ENCODE measurements around the gene FOXP1. TPM values are rescaled to one million over a fixed set of nuclear protein-coding genes. Genes with fewer than 3 reads are reported as not detected.

FOXP1 gene
- polyA plus RNA-seq, 1 donor from 2014 or later: 5.6 TPM

- H3K9me3 ChIP-seq (ENCODE audit: low read length): no peaks in the 10 kb centered on the region
- no peak overlapping the region for H3K27ac ChIP-seq (ENCODE audit: low read length)
- H3K9ac ChIP-seq (ENCODE audit: low read length): no peak overlapping the region
- no peaks in the 10 kb centered on the region for H3K9me2 ChIP-seq (ENCODE audit: insufficient read depth, low read length)
- no peaks in the 10 kb centered on the region for H3K79me2 ChIP-seq (replicated peaks; ENCODE audit: insufficient read depth, low read length)
- no peaks in the 10 kb centered on the region for H3K36me3 ChIP-seq (ENCODE audit: insufficient read depth, low read length)
- no peaks in the 10 kb centered on the region for H3F3A ChIP-seq (ENCODE audit: insufficient read depth, low read length, poor library complexity, severe bottlenecking)
- H3K27me3 ChIP-seq (ENCODE audit: insufficient read depth, low read depth, low read length): no peaks in the 10 kb centered on the region
- no peak overlapping the region for H3K4me3 ChIP-seq (ENCODE audit: low read length)
- no peak for TF ChIP-seq RAD21 (conservative IDR thresholded peaks at IDR 0.05)
- TF ChIP-seq EZH2 (IDR thresholded peaks at IDR 0.05; ENCODE audit: borderline replicate concordance, insufficient read depth, low read length, poor library complexity, severe bottlenecking): no peak
- no peak for TF ChIP-seq EP300 (conservative IDR thresholded peaks at IDR 0.05; ENCODE audit: poor library complexity, severe bottlenecking)
- no peak for TF ChIP-seq POLR2AphosphoS5 (IDR thresholded peaks at IDR 0.05)
- no peak for TF ChIP-seq REST (IDR thresholded peaks at IDR 0.05; ENCODE audit: borderline replicate concordance)
- TF ChIP-seq TAF1 (IDR thresholded peaks at IDR 0.05; ENCODE audit: low read depth): no peak
- no peak for TF ChIP-seq CTCF (IDR thresholded peaks at IDR 0.05; ENCODE audit: poor library complexity, severe bottlenecking)
- no peak for TF ChIP-seq MXI1 (conservative IDR thresholded peaks at IDR 0.05; ENCODE audit: poor library complexity, severe bottlenecking)
- no peak for TF ChIP-seq SMC3 (conservative IDR thresholded peaks at IDR 0.05; ENCODE audit: poor library complexity)
- H3K4me2 ChIP-seq (ENCODE audit: low read length): no peak overlapping the region
- no peak overlapping the region for H2AFZ ChIP-seq (ENCODE audit: low read depth, low read length)
- H4K20me1 ChIP-seq (ENCODE audit: insufficient read depth): no peaks in the 10 kb centered on the region
Observed at GRCh38 chr3:71551311-71551919, 32.1 kb downstream of the FOXP1 start.

- H3K27ac ChIP-seq (ENCODE audit: low read length): no peak overlapping the region
- TF ChIP-seq POLR2AphosphoS5 (IDR thresholded peaks at IDR 0.05) (no peak), RAD21 (conservative IDR thresholded peaks at IDR 0.05) (no peak), SMC3 (conservative IDR thresholded peaks at IDR 0.05; ENCODE audit: poor library complexity) (no peak), EZH2 (IDR thresholded peaks at IDR 0.05; ENCODE audit: borderline replicate concordance, insufficient read depth, low read length, poor library complexity, severe bottlenecking) (no peak), TAF1 (IDR thresholded peaks at IDR 0.05; ENCODE audit: low read depth) (no peak), CTCF (IDR thresholded peaks at IDR 0.05; ENCODE audit: poor library complexity, severe bottlenecking) (no peak), EP300 (conservative IDR thresholded peaks at IDR 0.05; ENCODE audit: poor library complexity, severe bottlenecking) (no peak), MXI1 (conservative IDR thresholded peaks at IDR 0.05; ENCODE audit: poor library complexity, severe bottlenecking) (no peak), REST (IDR thresholded peaks at IDR 0.05; ENCODE audit: borderline replicate concordance) (no peak)
- H3K9ac ChIP-seq (ENCODE audit: low read length): no peak overlapping the region
- H3K9me2 ChIP-seq (ENCODE audit: insufficient read depth, low read length): no peaks in the 10 kb centered on the region
- H3K4me3 ChIP-seq (ENCODE audit: low read length): no peak overlapping the region
- no peaks in the 10 kb centered on the region for H3K36me3 ChIP-seq (ENCODE audit: insufficient read depth, low read length)
- H3K27me3 ChIP-seq (ENCODE audit: insufficient read depth, low read depth, low read length): no peaks in the 10 kb centered on the region
- no peak overlapping the region for H2AFZ ChIP-seq (ENCODE audit: low read depth, low read length)
- H3K4me2 ChIP-seq (ENCODE audit: low read length): no peak overlapping the region
- no peaks in the 10 kb centered on the region for H3K9me3 ChIP-seq (ENCODE audit: low read length)
- no peaks in the 10 kb centered on the region for H4K20me1 ChIP-seq (ENCODE audit: insufficient read depth)
- H3K79me2 ChIP-seq (replicated peaks; ENCODE audit: insufficient read depth, low read length): no peaks in the 10 kb centered on the region
- H3F3A ChIP-seq (ENCODE audit: insufficient read depth, low read length, poor library complexity, severe bottlenecking): no peaks in the 10 kb centered on the region
Observed at GRCh38 chr3:71549951-71550350, 33.6 kb downstream of the FOXP1 start.
